ENCODE results near the gene TNFAIP8. TPM values are rescaled to one million over a fixed set of nuclear protein-coding genes. Genes with fewer than 3 reads are reported as not detected.

The TNFAIP8 gene
- total RNA-seq, 1 donor from 2014 or later = 40.6 TPM

GRCh38 chr5:119344231-119344630, 11.6 kb upstream of the TNFAIP8 start:
- H3K4me1 ChIP-seq = peaks cover 19% of the 10 kb centered on the region
- Mint-ChIP-seq H3K4me3 (no peak overlapping the region), H3K36me3 (no peaks in the 10 kb centered on the region), H3K9me3 (no peaks in the 10 kb centered on the region), H3K4me1 (peaks cover 23% of the 10 kb centered on the region), H3K27me3 (ENCODE audit: insufficient read depth, low read depth) (no peaks in the 10 kb centered on the region), H3K27ac (no peak overlapping the region)
- no peak overlapping the region for H3K4me2 ChIP-seq
- TF ChIP-seq EZH2phosphoT487 (IDR thresholded peaks at IDR 0.05) (no peak), EZH2 (IDR thresholded peaks at IDR 0.05) (no peak), CTCF (IDR thresholded peaks at IDR 0.05) (no peak)
- H3K4me3 ChIP-seq = no peak overlapping the region
- no peak for DNase-seq (ENCODE audit: low spot score)
- H3K36me3 ChIP-seq = no peaks in the 10 kb centered on the region
- H3K79me2 ChIP-seq (ENCODE audit: low read depth) = no peaks in the 10 kb centered on the region
- H3K9ac ChIP-seq = no peak overlapping the region
- H3K27ac ChIP-seq = no peak overlapping the region
- H4K20me1 ChIP-seq (ENCODE audit: low read depth) = peaks cover 18% of the 10 kb centered on the region
- H3F3A ChIP-seq (ENCODE audit: low read depth) = no peaks in the 10 kb centered on the region
- no peaks in the 10 kb centered on the region for H3K27me3 ChIP-seq
- H3K9me3 ChIP-seq (ENCODE audit: low read depth) = no peaks in the 10 kb centered on the region
- H2AFZ ChIP-seq (replicated peaks) = no peak overlapping the region

GRCh38 chr5:119345861-119346260, 10.0 kb upstream of the TNFAIP8 start:
- Histone ChIP-seq H3K9ac (no peak overlapping the region), H3K9me3 (ENCODE audit: low read depth) (no peaks in the 10 kb centered on the region), H3K4me2 (no peak overlapping the region), H4K20me1 (ENCODE audit: low read depth) (peaks cover 22% of the 10 kb centered on the region), H3K36me3 (no peaks in the 10 kb centered on the region), H3K4me3 (no peak overlapping the region), H3F3A (ENCODE audit: low read depth) (no peaks in the 10 kb centered on the region), H2AFZ (replicated peaks) (no peak overlapping the region), H3K79me2 (ENCODE audit: low read depth) (no peaks in the 10 kb centered on the region), H3K27ac (no peak overlapping the region), H3K4me1 (peaks cover 22% of the 10 kb centered on the region), H3K27me3 (no peaks in the 10 kb centered on the region)
- H3K9me3 Mint-ChIP-seq = no peaks in the 10 kb centered on the region
- H3K27ac Mint-ChIP-seq = no peak overlapping the region
- peaks cover 23% of the 10 kb centered on the region for H3K4me1 Mint-ChIP-seq
- DNase-seq (ENCODE audit: low spot score) = no peak
- H3K4me3 Mint-ChIP-seq = no peak overlapping the region
- TF ChIP-seq EZH2phosphoT487 (IDR thresholded peaks at IDR 0.05) (no peak), EZH2 (IDR thresholded peaks at IDR 0.05) (no peak), CTCF (IDR thresholded peaks at IDR 0.05) (no peak)
- no peaks in the 10 kb centered on the region for H3K36me3 Mint-ChIP-seq
- H3K27me3 Mint-ChIP-seq (ENCODE audit: insufficient read depth, low read depth) = no peaks in the 10 kb centered on the region

GRCh38 chr5:119346394-119346793, 9.4 kb upstream of the TNFAIP8 start:
- H3K27ac ChIP-seq = no peak overlapping the region
- Mint-ChIP-seq H3K36me3 (no peaks in the 10 kb centered on the region), H3K9me3 (no peaks in the 10 kb centered on the region), H3K4me1 (peaks cover 23% of the 10 kb centered on the region), H3K4me3 (no peak overlapping the region), H3K27ac (no peak overlapping the region), H3K27me3 (ENCODE audit: insufficient read depth, low read depth) (no peaks in the 10 kb centered on the region)
- H3K4me2 ChIP-seq = no peak overlapping the region
- no peak overlapping the region for H3K4me3 ChIP-seq
- H3K79me2 ChIP-seq (ENCODE audit: low read depth) = no peaks in the 10 kb centered on the region
- H2AFZ ChIP-seq (replicated peaks) = no peak overlapping the region
- H3K9ac ChIP-seq = no peak overlapping the region
- no peaks in the 10 kb centered on the region for H3K9me3 ChIP-seq (ENCODE audit: low read depth)
- H3F3A ChIP-seq (ENCODE audit: low read depth) = no peaks in the 10 kb centered on the region
- no peak for TF ChIP-seq CTCF (IDR thresholded peaks at IDR 0.05)
- no peaks in the 10 kb centered on the region for H3K27me3 ChIP-seq
- DNase-seq (ENCODE audit: low spot score) = no peak
- peaks cover 22% of the 10 kb centered on the region for H4K20me1 ChIP-seq (ENCODE audit: low read depth)
- no peaks in the 10 kb centered on the region for H3K36me3 ChIP-seq
- H3K4me1 ChIP-seq = peaks cover 22% of the 10 kb centered on the region

GRCh38 chr5:119347574-119347973, 8.2 kb upstream of the TNFAIP8 start:
- H3K4me3 ChIP-seq = no peak overlapping the region
- H3K27me3 Mint-ChIP-seq (ENCODE audit: insufficient read depth, low read depth) = peaks cover 4% of the 10 kb centered on the region
- H3K9ac ChIP-seq = no peak overlapping the region
- H3K4me1 ChIP-seq = peaks cover 22% of the 10 kb centered on the region
- peak; percentile 50 for DNase-seq (ENCODE audit: low spot score)
- H3K9me3 Mint-ChIP-seq = no peaks in the 10 kb centered on the region
- no peaks in the 10 kb centered on the region for H3K36me3 ChIP-seq
- H3K4me1 Mint-ChIP-seq = peaks cover 23% of the 10 kb centered on the region
- no peak overlapping the region for H3K27ac Mint-ChIP-seq
- no peak overlapping the region for H3K27ac ChIP-seq
- no peak for TF ChIP-seq EZH2 (IDR thresholded peaks at IDR 0.05)
- TF ChIP-seq EZH2phosphoT487 (IDR thresholded peaks at IDR 0.05) = no peak
- TF ChIP-seq CTCF (IDR thresholded peaks at IDR 0.05) = no peak
- H3K4me2 ChIP-seq = no peak overlapping the region
- H4K20me1 ChIP-seq (ENCODE audit: low read depth) = peaks cover 22% of the 10 kb centered on the region
- no peaks in the 10 kb centered on the region for H3K36me3 Mint-ChIP-seq
- H3K27me3 ChIP-seq = no peaks in the 10 kb centered on the region
- no peak overlapping the region for H2AFZ ChIP-seq (replicated peaks)
- no peaks in the 10 kb centered on the region for H3K79me2 ChIP-seq (ENCODE audit: low read depth)
- no peaks in the 10 kb centered on the region for H3F3A ChIP-seq (ENCODE audit: low read depth)
- no peaks in the 10 kb centered on the region for H3K9me3 ChIP-seq (ENCODE audit: low read depth)
- H3K4me3 Mint-ChIP-seq = no peak overlapping the region

Measured in neural progenitor cell (in vitro differentiated cells).